Transverse colon (tissue), 4 donors: ENCODE measurements around the gene ANAPC16.

Experiments
- CTCF ChIP-seq, 5 experiments: fragments of 200-600 bp in 3 of 5; fragments of 450-650 bp in 2 of 5; sonication (generic) in 3 of 5; IDR thresholded peaks; 1 replicate in 2 of 5; 2 replicates in 3 of 5; pipeline ENCODE4 v1.5.1; 2016 to 2017; ENCODE audit warnings: antibody characterized with exemption in 5 of 5, inconsistent platforms in 3 of 5, mild to moderate bottlenecking in 2 of 5, moderate library complexity in 1 of 5
- EP300 ChIP-seq: sonication (generic); formaldehyde crosslinking; IDR thresholded peaks from one replicate; pipeline ENCODE4 v1.6.1; 2017; ENCODE audit warnings: antibody characterized with exemption, low read depth
- POLR2A ChIP-seq: fragments of 450-650 bp; IDR thresholded peaks from one replicate; pipeline ENCODE4 v1.6.1; 2016; ENCODE audit warnings: antibody characterized with exemption, mild to moderate bottlenecking, moderate library complexity
- POLR2AphosphoS5 ChIP-seq, 3 donors: sonication (generic); formaldehyde crosslinking; IDR thresholded peaks; one replicate each; pipeline ENCODE4 v1.6.1; 2016; ENCODE audit warnings: antibody characterized with exemption in 3 of 3

- TF ChIP-seq CTCF (IDR thresholded peaks at IDR 0.05) (peak; percentile 34 to 82 (median 44)), POLR2A (no peak), EP300 (no peak), POLR2AphosphoS5 (IDR thresholded peaks at IDR 0.05) (peak in 2 of 3 donors; percentile 76 to 78)
These were observed 28.1 kb downstream of the ANAPC16 start for GRCh38 chr10:72243822-72244437.
